D721Med (cell line): ENCODE data around the gene GSE1.
A peak's percentile ranks its signal among the peaks of the same experiment; 100 is the strongest.

Experiments used
- DNase-seq: peaks from one replicate; pipeline ENCODE4 v3.0.0; 2011; ENCODE audit warnings: low spot score; ENCODE audit not compliant: insufficient read length
- FAIRE-seq: peaks from 2 replicates; lab custom pipeline; 2011; peaks lifted over from hg19 to GRCh38; lab: Jason Lieb, UNC
- TF ChIP-seq, protein P1 (sequence below): IDR thresholded peaks from 2 replicates; pipeline ENCODE4 v1.5.1; 2012; ENCODE audit warnings: mild to moderate bottlenecking, control low read depth; ENCODE audit not compliant: insufficient read depth; ENCODE audit errors: missing control alignments

Gene GSE1

GRCh38 chr16:85608515-85608885 lies 4.6 kb upstream of the GSE1 start:
- DNase-seq (no peak), FAIRE-seq (no peak)
- TF ChIP-seq, protein P1, sequence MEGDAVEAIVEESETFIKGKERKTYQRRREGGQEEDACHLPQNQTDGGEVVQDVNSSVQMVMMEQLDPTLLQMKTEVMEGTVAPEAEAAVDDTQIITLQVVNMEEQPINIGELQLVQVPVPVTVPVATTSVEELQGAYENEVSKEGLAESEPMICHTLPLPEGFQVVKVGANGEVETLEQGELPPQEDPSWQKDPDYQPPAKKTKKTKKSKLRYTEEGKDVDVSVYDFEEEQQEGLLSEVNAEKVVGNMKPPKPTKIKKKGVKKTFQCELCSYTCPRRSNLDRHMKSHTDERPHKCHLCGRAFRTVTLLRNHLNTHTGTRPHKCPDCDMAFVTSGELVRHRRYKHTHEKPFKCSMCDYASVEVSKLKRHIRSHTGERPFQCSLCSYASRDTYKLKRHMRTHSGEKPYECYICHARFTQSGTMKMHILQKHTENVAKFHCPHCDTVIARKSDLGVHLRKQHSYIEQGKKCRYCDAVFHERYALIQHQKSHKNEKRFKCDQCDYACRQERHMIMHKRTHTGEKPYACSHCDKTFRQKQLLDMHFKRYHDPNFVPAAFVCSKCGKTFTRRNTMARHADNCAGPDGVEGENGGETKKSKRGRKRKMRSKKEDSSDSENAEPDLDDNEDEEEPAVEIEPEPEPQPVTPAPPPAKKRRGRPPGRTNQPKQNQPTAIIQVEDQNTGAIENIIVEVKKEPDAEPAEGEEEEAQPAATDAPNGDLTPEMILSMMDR: no peak

DNA sequence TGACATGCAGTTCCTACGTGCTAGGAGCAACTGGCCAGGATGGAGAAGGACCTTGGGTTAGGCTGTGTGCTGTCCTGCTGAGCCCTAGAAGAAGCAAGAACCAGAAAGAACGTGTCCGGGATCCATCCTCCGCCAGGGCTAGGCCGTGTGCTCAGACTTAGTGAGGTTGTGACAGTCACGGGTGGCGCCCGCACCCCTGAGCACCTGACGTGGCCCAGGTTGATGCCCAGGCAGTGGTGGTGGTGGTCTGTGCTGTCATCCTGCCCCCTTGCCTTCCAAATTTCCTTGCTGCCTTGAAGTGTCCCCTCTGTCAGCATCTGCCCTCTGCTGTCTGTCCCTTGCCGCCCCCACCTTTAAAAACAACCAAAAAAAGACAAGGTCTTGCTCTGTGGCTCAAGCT lies 4.2 kb upstream of the GSE1 start:
- FAIRE-seq: no peak

DNA sequence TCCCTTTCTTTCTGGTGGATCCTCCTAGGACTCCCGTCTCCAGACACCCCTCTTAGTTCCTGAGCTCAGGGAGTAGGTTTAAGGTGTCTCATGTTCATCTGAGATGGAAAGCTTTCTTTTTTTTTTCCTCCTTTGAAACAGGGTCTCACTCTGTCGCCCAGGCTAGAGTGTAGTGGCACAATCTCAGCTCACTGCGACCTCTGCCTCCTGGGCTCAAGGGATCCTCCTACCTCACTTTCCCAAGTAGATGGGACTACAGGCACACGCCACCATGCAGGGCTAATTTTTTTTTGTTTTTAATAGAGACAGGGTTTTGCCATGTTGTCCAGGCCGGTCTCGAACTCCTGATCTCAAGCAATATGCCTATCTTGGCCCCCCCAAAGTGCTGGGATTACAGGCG lies 3.6 kb upstream of the GSE1 start:
- DNase-seq (no peak), FAIRE-seq (no peak)
- TF ChIP-seq, protein P1: no peak

More for the DNA sequence above, 4.2 kb upstream of the GSE1 start:
- TF ChIP-seq, protein P1: no peak
- DNase-seq: no peak

DNA sequence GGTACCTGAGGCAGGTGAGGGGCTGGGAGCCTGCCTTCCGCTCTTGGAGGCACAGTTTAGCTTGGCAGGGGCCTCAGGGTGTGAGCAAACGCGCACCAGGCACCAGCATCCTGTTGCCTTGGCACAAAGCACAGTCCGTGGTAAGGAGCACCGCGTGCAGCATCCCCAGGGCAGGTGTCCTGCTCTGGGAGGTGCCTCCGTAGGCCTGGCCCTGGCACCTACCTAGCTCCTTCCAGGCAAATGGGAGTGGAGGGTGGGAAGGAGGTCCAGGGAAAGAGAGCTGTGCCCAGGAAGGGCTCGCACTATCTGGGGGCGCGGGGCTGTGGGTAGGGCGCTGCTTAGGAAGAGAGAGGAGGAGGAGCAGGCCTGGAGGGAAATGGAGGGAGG lies 3.1 kb upstream of the GSE1 start:
- no peak for FAIRE-seq

GRCh38 chr16:85610446-85611193 lies 2.5 kb upstream of the GSE1 start:
- TF ChIP-seq, protein P1: peak; percentile 77
- no peak for FAIRE-seq
- no peak for DNase-seq

More for the DNA sequence above, 3.1 kb upstream of the GSE1 start:
- DNase-seq: no peak
- TF ChIP-seq, protein P1: no peak

DNA sequence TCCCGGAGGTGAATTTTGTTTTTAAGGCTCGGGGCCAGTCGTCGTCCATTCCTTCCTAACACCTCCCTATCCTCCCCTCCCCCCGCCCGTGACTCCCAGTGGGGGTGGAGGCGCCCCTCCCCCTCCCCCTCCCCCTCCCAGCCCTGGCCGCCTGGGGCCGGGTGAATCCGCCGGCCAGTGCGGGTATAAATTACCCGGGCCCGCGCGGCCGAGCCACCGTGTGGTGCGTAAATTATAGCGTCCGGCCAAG lies 2.0 kb upstream of the GSE1 start:
- FAIRE-seq (no peak), DNase-seq (no peak)
- TF ChIP-seq, protein P1: no peak

- DNase-seq: no peak
- FAIRE-seq: no peak
- TF ChIP-seq, protein P1: no peak
Measured at GRCh38 chr16:85611444-85612190, 1.5 kb upstream of the GSE1 start.
